NB4 (cell line): ENCODE results near the gene KLC1.

Source experiments
- MAX ChIP-seq: IDR thresholded peaks from 2 replicates; pipeline ENCODE4 v1.6.1; 2011; ENCODE audit warnings: low read depth, low read length
- MYC ChIP-seq: IDR thresholded peaks from 2 replicates; pipeline ENCODE4 v1.6.1; 2011; ENCODE audit warnings: low read depth, low read length
- POLR2A ChIP-seq: IDR thresholded peaks from 2 replicates; pipeline ENCODE4 v1.6.1; 2011; ENCODE audit warnings: mild to moderate bottlenecking; ENCODE audit not compliant: insufficient read length; ENCODE audit errors: extremely low read depth
- TF ChIP-seq, protein P1 (sequence below): IDR thresholded peaks from one replicate; pipeline ENCODE4 v1.5.1; 2012; ENCODE audit warnings: low read depth, low read length

GRCh38 chr14:103700753-103701490, 71.9 kb downstream of the KLC1 start:
- TF ChIP-seq, protein P1, sequence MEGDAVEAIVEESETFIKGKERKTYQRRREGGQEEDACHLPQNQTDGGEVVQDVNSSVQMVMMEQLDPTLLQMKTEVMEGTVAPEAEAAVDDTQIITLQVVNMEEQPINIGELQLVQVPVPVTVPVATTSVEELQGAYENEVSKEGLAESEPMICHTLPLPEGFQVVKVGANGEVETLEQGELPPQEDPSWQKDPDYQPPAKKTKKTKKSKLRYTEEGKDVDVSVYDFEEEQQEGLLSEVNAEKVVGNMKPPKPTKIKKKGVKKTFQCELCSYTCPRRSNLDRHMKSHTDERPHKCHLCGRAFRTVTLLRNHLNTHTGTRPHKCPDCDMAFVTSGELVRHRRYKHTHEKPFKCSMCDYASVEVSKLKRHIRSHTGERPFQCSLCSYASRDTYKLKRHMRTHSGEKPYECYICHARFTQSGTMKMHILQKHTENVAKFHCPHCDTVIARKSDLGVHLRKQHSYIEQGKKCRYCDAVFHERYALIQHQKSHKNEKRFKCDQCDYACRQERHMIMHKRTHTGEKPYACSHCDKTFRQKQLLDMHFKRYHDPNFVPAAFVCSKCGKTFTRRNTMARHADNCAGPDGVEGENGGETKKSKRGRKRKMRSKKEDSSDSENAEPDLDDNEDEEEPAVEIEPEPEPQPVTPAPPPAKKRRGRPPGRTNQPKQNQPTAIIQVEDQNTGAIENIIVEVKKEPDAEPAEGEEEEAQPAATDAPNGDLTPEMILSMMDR = no peak
- TF ChIP-seq MYC (no peak), MAX (no peak), POLR2A (no peak)
